Parathyroid adenoma (tissue), 2 donors: Measurements from ENCODE around the gene OTULINL.

ENCODE experiments used
- H2AFZ ChIP-seq: fragments of 300-600 bp; sonication (generic); one replicate; pipeline ENCODE4 v1.7.0; 2017; ENCODE audit warnings: antibody characterized with exemption, mild to moderate bottlenecking
- H3K27ac ChIP-seq: fragments of 300-600 bp; sonication (generic); one replicate; pipeline ENCODE4 v1.7.0; 2017
- H3K27me3 ChIP-seq: fragments of 300-600 bp; sonication (generic); one replicate; pipeline ENCODE4 v1.7.0; 2017; ENCODE audit warnings: low read length; ENCODE audit not compliant: control insufficient read depth, insufficient read depth
- H3K36me3 ChIP-seq: fragments of 300-600 bp; sonication (generic); one replicate; pipeline ENCODE4 v1.7.0; 2017; ENCODE audit warnings: low read length; ENCODE audit not compliant: control insufficient read depth, insufficient read depth
- H3K4me1 ChIP-seq: fragments of 300-600 bp; sonication (generic); one replicate; pipeline ENCODE4 v1.7.0; 2017; ENCODE audit warnings: control low read depth
- H3K4me2 ChIP-seq: fragments of 300-600 bp; sonication (generic); one replicate; pipeline ENCODE4 v1.7.0; 2017; ENCODE audit warnings: low read length
- H3K4me3 ChIP-seq: fragments of 300-600 bp; sonication (generic); one replicate; pipeline ENCODE4 v1.7.0; 2017; ENCODE audit warnings: low read depth, low read length
- H3K79me2 ChIP-seq: fragments of 300-600 bp; sonication (generic); one replicate; pipeline ENCODE4 v1.7.0; 2017; ENCODE audit warnings: control low read depth
- H3K9ac ChIP-seq: fragments of 300-600 bp; sonication (generic); one replicate; pipeline ENCODE4 v1.7.0; 2017; ENCODE audit warnings: mild to moderate bottlenecking
- H3K9me3 ChIP-seq: fragments of 300-600 bp; sonication (generic); one replicate; pipeline ENCODE4 v1.7.0; 2017; ENCODE audit warnings: low read length; ENCODE audit not compliant: control insufficient read depth
- CTCF ChIP-seq: fragments of 300-600 bp; sonication (generic); IDR thresholded peaks from one replicate; pipeline ENCODE4 v1.7.0; 2017; ENCODE audit warnings: antibody characterized with exemption, mild to moderate bottlenecking
- donor health status: primary hyperparathyroidism.

OTULINL gene

GRCh38 chr5:14579731-14580397 lies 1.7 kb upstream of the OTULINL start:
- Histone ChIP-seq H2AFZ (no peak overlapping the region), H3K36me3 (no peaks in the 10 kb centered on the region), H3K9ac (no peak overlapping the region), H3K4me1 (no peaks in the 10 kb centered on the region), H3K27ac (no peak overlapping the region), H3K27me3 (no peaks in the 10 kb centered on the region), H3K79me2 (no peaks in the 10 kb centered on the region), H3K9me3 (no peaks in the 10 kb centered on the region), H3K4me3 (no peak overlapping the region), H3K4me2 (no peak overlapping the region)
- no peak for TF ChIP-seq CTCF

GRCh38 chr5:14580398-14581034 lies 1.1 kb upstream of the OTULINL start:
- Histone ChIP-seq H3K27me3 (no peaks in the 10 kb centered on the region), H3K9me3 (no peaks in the 10 kb centered on the region), H2AFZ (peak overlapping the region; percentile 95), H3K4me1 (no peaks in the 10 kb centered on the region), H3K79me2 (no peaks in the 10 kb centered on the region), H3K4me2 (no peak overlapping the region), H3K9ac (no peak overlapping the region), H3K27ac (no peak overlapping the region), H3K36me3 (no peaks in the 10 kb centered on the region), H3K4me3 (no peak overlapping the region)
- TF ChIP-seq CTCF: no peak

GRCh38 chr5:14581891-14582796 lies 552 bp downstream of the OTULINL start:
- H3K9ac ChIP-seq: no peak overlapping the region
- no peaks in the 10 kb centered on the region for H3K4me1 ChIP-seq

GRCh38 chr5:14582797-14583137 lies 1.2 kb downstream of the OTULINL start:
- Histone ChIP-seq H3K27me3 (no peaks in the 10 kb centered on the region), H3K27ac (no peak overlapping the region), H3K4me2 (no peak overlapping the region), H3K9ac (no peak overlapping the region), H3K4me1 (no peaks in the 10 kb centered on the region), H3K36me3 (no peaks in the 10 kb centered on the region), H3K9me3 (no peaks in the 10 kb centered on the region), H2AFZ (no peak overlapping the region), H3K4me3 (no peak overlapping the region), H3K79me2 (no peaks in the 10 kb centered on the region)
- no peak for TF ChIP-seq CTCF

More at GRCh38 chr5:14581891-14582796, 552 bp downstream of the OTULINL start:
- H2AFZ ChIP-seq: peak overlapping the region; percentile 95
- H3K4me2 ChIP-seq: peak overlapping the region; percentile 90
- H3K27ac ChIP-seq: peak overlapping the region; percentile 21
- H3K4me3 ChIP-seq: peak overlapping the region; percentile 55
- H3K36me3 ChIP-seq: no peaks in the 10 kb centered on the region
- peak; percentile 32 for TF ChIP-seq CTCF
- no peaks in the 10 kb centered on the region for H3K79me2 ChIP-seq
- no peaks in the 10 kb centered on the region for H3K27me3 ChIP-seq
- H3K9me3 ChIP-seq: no peaks in the 10 kb centered on the region
